D721Med (cell line): ENCODE data around the gene TPCN1.

Experiments used
- DNase-seq: peaks from one replicate; pipeline ENCODE4 v3.0.0; 2011; ENCODE audit warnings: low spot score; ENCODE audit not compliant: insufficient read length
- FAIRE-seq: peaks from 2 replicates; lab custom pipeline; 2011; peaks lifted over from hg19 to GRCh38; lab: Jason Lieb, UNC
- CTCF ChIP-seq: IDR thresholded peaks from 2 replicates; pipeline ENCODE4 v1.5.1; 2012; ENCODE audit warnings: mild to moderate bottlenecking, control low read depth; ENCODE audit not compliant: insufficient read depth; ENCODE audit errors: missing control alignments

The TPCN1 gene

GRCh38 chr12:113242560-113242959 is 21.3 kb downstream of the TPCN1 start:
- no peak for FAIRE-seq
- no peak for DNase-seq
- TF ChIP-seq CTCF: no peak

GRCh38 chr12:113244047-113244460 is 22.8 kb downstream of the TPCN1 start:
- FAIRE-seq (no peak), DNase-seq (no peak)
- no peak for TF ChIP-seq CTCF

- FAIRE-seq (no peak), DNase-seq (no peak)
- no peak for TF ChIP-seq CTCF
These were observed 23.3 kb downstream of the TPCN1 start for GRCh38 chr12:113244478-113244958.

- FAIRE-seq (no peak), DNase-seq (no peak)
- no peak for TF ChIP-seq CTCF
These were observed 24.6 kb downstream of the TPCN1 start for GRCh38 chr12:113245695-113246477.

GRCh38 chr12:113246478-113247122 is 25.3 kb downstream of the TPCN1 start:
- FAIRE-seq: no peak
- TF ChIP-seq CTCF: no peak
- DNase-seq: no peak

- no peak for DNase-seq
- no peak for FAIRE-seq
- no peak for TF ChIP-seq CTCF
These were observed 26.1 kb downstream of the TPCN1 start for GRCh38 chr12:113247123-113248050.
